ENCODE results near the gene MYRIP. TPM values are rescaled to one million over a fixed set of nuclear protein-coding genes. Genes with fewer than 3 reads are reported as not detected.
A peak's percentile ranks its signal among the peaks of the same experiment; 100 is the strongest.

MYRIP gene
- total and polyA plus RNA-seq, 10 of the 15 experiments (the other 5 are each of a cell fraction or from before 2014, with no cell fraction given): 0.03 to 0.08 (median 0.04) TPM; not detected in 6

DNA sequence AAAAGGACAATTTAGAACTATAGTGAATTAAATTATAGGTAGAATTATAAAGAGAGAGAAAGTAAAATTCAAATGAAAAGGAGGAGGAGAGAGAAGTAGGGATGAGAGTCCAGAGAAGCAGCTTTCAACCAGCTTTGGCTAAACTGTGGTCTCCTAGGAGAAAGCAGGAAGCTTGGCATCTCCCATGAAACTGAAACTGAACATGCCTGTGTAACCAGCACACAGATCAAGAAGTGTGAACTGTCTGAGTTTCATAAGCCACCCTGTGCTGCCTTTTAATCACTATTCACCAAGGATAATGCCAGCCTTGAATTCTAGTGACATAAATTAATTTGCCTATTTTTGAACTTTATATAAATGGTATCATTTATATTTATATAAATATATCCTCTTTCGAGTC lies 128.5 kb downstream of the MYRIP start:
- Histone ChIP-seq H3K27me3 (replicated peaks in 1 of 2; ENCODE audit: control insufficient read depth in 2 of 2, insufficient read depth in 2 of 2, low read length in 1 of 2) (no peaks in the 10 kb centered on the region), H3K9ac (ENCODE audit: control insufficient read depth, insufficient read depth, low read length) (no peak overlapping the region), H2AFZ (ENCODE audit: control insufficient read depth, low read depth, low read length) (no peak overlapping the region), H3K4me3 (no peak overlapping the region), H3K4me2 (ENCODE audit: control insufficient read depth, insufficient read depth) (no peak overlapping the region), H3K27ac (ENCODE audit: control insufficient read depth, insufficient read depth) (no peak overlapping the region), H3K79me2 (ENCODE audit: control insufficient read depth, insufficient read depth, low read length) (no peaks in the 10 kb centered on the region), H4K20me1 (ENCODE audit: control insufficient read depth, insufficient read depth) (no peaks in the 10 kb centered on the region), H3K4me1 (ENCODE audit: control insufficient read depth, insufficient read depth, low read length) (no peaks in the 10 kb centered on the region), H3K9me3 (replicated peaks; ENCODE audit: control insufficient read depth, insufficient read depth, low read length) (no peaks in the 10 kb centered on the region), H3K36me3 (ENCODE audit: control insufficient read depth in 2 of 2, insufficient read depth in 2 of 2, low read length in 1 of 2) (no peaks in the 10 kb centered on the region)
- in situ Hi-C loops (cut with MboI) (no loop called here), intact Hi-C loops (cut with micrococcal nuclease; ENCODE audit: unreplicated experiment) (no loop called here)
- POLR2A ChIA-PET: no interaction called here
- WGBS (ENCODE audit: insufficient coverage, insufficient replicate concordance, low lambda C conversion rate, missing lambda C conversion rate): 0% methylated on average over 1 of the region's 1 CpG
- DNase-seq (ENCODE audit: low read depth, low spot score) (no peak), FAIRE-seq (no peak), ATAC-seq (peak; percentile 78)
- TF ChIP-seq SMC3 (IDR thresholded peaks at IDR 0.05; ENCODE audit: borderline replicate concordance, low read length): no peak
- TF ChIP-seq, protein P1, sequence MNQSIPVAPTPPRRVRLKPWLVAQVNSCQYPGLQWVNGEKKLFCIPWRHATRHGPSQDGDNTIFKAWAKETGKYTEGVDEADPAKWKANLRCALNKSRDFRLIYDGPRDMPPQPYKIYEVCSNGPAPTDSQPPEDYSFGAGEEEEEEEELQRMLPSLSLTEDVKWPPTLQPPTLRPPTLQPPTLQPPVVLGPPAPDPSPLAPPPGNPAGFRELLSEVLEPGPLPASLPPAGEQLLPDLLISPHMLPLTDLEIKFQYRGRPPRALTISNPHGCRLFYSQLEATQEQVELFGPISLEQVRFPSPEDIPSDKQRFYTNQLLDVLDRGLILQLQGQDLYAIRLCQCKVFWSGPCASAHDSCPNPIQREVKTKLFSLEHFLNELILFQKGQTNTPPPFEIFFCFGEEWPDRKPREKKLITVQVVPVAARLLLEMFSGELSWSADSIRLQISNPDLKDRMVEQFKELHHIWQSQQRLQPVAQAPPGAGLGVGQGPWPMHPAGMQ (IDR thresholded peaks at IDR 0.05; ENCODE audit: borderline replicate concordance): no peak
- no peak for TF ChIP-seq FOXK2 (IDR thresholded peaks at IDR 0.05)
- TF ChIP-seq LARP7 (IDR thresholded peaks at IDR 0.05): no peak
- no peak for TF ChIP-seq YBX1 (IDR thresholded peaks at IDR 0.05)
- no peak for TF ChIP-seq RFX5 (IDR thresholded peaks at IDR 0.05; ENCODE audit: low read depth, low read length)
- CTCF ChIA-PET: no interaction called here
- BruUV-seq (replicated peaks): no TSS peak
- RAD21 ChIA-PET (ENCODE audit: unreplicated experiment): no interaction called here
- SMC1A ChIA-PET (ENCODE audit: uncharacterized antibody, unreplicated experiment): interaction anchor here (1.4 kb wide), 1 partner anchor 31 kb away, joined by 4 read pairs; no protein-coding TSS in a partner anchor

DNA sequence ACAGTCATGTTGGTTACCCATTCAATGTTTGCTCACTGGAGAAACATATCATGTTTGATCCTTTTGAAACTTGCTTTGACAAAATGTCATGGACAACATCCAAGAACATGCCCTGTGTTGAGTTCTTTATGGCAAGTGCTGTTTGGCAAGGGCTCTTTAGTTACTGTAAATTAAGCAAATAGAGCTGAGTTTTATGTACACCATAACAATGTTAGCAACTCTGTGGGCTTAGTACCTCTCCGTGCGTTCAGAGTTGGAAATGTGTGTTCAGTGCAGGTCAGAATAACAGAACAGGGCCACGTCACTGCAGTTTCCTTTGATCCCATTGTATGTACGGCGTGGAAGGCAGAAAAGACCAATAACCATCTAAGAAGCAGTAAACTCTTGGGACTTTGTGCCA lies 132.5 kb downstream of the MYRIP start:
- ChIA-PET RAD21 (ENCODE audit: unreplicated experiment) (no interaction called here), CTCF (no interaction called here), POLR2A (no interaction called here), SMC1A (ENCODE audit: uncharacterized antibody, unreplicated experiment) (no interaction called here)
- ATAC-seq (no peak), DNase-seq (ENCODE audit: low read depth, low spot score) (no peak), FAIRE-seq (no peak)
- Histone ChIP-seq H3K4me2 (ENCODE audit: control insufficient read depth, insufficient read depth) (no peak overlapping the region), H3K36me3 (ENCODE audit: control insufficient read depth in 2 of 2, insufficient read depth in 2 of 2, low read length in 1 of 2) (no peaks in the 10 kb centered on the region), H2AFZ (ENCODE audit: control insufficient read depth, low read depth, low read length) (no peak overlapping the region), H3K27me3 (replicated peaks in 1 of 2; ENCODE audit: control insufficient read depth in 2 of 2, insufficient read depth in 2 of 2, low read length in 1 of 2) (no peaks in the 10 kb centered on the region), H3K79me2 (ENCODE audit: control insufficient read depth, insufficient read depth, low read length) (no peaks in the 10 kb centered on the region), H3K9ac (ENCODE audit: control insufficient read depth, insufficient read depth, low read length) (no peak overlapping the region), H3K27ac (ENCODE audit: control insufficient read depth, insufficient read depth) (no peak overlapping the region), H3K4me3 (no peak overlapping the region), H3K4me1 (ENCODE audit: control insufficient read depth, insufficient read depth, low read length) (no peaks in the 10 kb centered on the region), H3K9me3 (replicated peaks; ENCODE audit: control insufficient read depth, insufficient read depth, low read length) (no peaks in the 10 kb centered on the region), H4K20me1 (ENCODE audit: control insufficient read depth, insufficient read depth) (no peaks in the 10 kb centered on the region)
- 62% methylated on average over 5 of the region's 5 CpGs for WGBS (ENCODE audit: insufficient coverage, insufficient replicate concordance, low lambda C conversion rate, missing lambda C conversion rate)
- intact Hi-C loops (cut with micrococcal nuclease; ENCODE audit: unreplicated experiment) (no loop called here), in situ Hi-C loops (cut with MboI) (no loop called here)
- TF ChIP-seq MYB (IDR thresholded peaks at IDR 0.05; ENCODE audit: borderline replicate concordance, low read depth, low read length) (no peak), HDAC2 (IDR thresholded peaks at IDR 0.05) (no peak), BACH1 (IDR thresholded peaks at IDR 0.05; ENCODE audit: borderline replicate concordance) (no peak), JUND (IDR thresholded peaks at IDR 0.05; ENCODE audit: low read depth, low read length) (no peak)
- no TSS peak for BruUV-seq (replicated peaks)

All from GM12878 (cell line).